ENCODE measurements around the gene VDAC1. TPM values are rescaled to one million over a fixed set of nuclear protein-coding genes. Genes with fewer than 3 reads are reported as not detected.

VDAC1 gene
- total and polyA plus RNA-seq, 2 donors from 2014 or later, result 148 to 285 TPM

DNA sequence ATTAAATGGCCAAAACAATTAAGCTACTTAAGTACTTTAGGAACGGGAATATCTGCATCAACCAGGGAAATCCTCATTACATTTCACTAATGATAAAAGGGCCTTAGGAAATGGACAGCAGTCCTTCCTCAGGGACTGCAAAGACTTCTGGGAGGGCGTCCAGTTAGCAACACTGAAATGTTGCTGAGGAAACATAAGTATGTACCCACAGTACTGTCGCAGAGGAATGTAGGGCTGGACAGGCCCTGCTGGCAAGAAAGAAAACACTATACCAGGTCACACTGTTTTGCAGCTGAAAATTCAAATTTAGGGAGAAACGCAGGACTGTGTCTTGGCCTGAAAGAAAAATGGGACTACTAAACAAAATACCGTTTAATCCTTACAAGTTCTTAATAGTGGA is 37.7 kb downstream of the VDAC1 start:
- intact Hi-C loops (cut with DNase I), result no loop called here
- Histone ChIP-seq H3K4me3 (ENCODE audit: low read length in 3 of 3) (peak overlapping the region in 2 of 3 donors; percentile 94 to 98), H3K4me1 (ENCODE audit: control insufficient read depth in 2 of 3, insufficient read depth in 2 of 3, low read depth in 1 of 3, low read length in 3 of 3) (peaks cover 0 to 22% (median 7%) of the 10 kb centered on the region in 3 donors), H3K9me3 (ENCODE audit: control insufficient read depth in 2 of 3, insufficient read depth in 1 of 3, low read length in 3 of 3) (no peaks in the 10 kb centered on the region), H3K36me3 (ENCODE audit: control insufficient read depth in 2 of 3, insufficient read depth in 3 of 3, low read length in 3 of 3) (peaks cover 0 to 4% (median 0%) of the 10 kb centered on the region in 3 donors), H3K9ac (ENCODE audit: low read length in 3 of 3) (peak overlapping the region in 1 of 3 donors; percentile 93), H3K27ac (ENCODE audit: low read depth in 2 of 2, low read length in 2 of 2) (peak overlapping the region; percentile 87 to 98), H3K27me3 (ENCODE audit: control insufficient read depth, insufficient read depth, low read length) (no peaks in the 10 kb centered on the region)
- TF ChIP-seq, protein P1, sequence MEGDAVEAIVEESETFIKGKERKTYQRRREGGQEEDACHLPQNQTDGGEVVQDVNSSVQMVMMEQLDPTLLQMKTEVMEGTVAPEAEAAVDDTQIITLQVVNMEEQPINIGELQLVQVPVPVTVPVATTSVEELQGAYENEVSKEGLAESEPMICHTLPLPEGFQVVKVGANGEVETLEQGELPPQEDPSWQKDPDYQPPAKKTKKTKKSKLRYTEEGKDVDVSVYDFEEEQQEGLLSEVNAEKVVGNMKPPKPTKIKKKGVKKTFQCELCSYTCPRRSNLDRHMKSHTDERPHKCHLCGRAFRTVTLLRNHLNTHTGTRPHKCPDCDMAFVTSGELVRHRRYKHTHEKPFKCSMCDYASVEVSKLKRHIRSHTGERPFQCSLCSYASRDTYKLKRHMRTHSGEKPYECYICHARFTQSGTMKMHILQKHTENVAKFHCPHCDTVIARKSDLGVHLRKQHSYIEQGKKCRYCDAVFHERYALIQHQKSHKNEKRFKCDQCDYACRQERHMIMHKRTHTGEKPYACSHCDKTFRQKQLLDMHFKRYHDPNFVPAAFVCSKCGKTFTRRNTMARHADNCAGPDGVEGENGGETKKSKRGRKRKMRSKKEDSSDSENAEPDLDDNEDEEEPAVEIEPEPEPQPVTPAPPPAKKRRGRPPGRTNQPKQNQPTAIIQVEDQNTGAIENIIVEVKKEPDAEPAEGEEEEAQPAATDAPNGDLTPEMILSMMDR (IDR thresholded peaks at IDR 0.05; ENCODE audit: borderline replicate concordance, extremely low read depth, insufficient read depth), result no peak
- no peak for DNase-seq
- FAIRE-seq, result no peak

DNA sequence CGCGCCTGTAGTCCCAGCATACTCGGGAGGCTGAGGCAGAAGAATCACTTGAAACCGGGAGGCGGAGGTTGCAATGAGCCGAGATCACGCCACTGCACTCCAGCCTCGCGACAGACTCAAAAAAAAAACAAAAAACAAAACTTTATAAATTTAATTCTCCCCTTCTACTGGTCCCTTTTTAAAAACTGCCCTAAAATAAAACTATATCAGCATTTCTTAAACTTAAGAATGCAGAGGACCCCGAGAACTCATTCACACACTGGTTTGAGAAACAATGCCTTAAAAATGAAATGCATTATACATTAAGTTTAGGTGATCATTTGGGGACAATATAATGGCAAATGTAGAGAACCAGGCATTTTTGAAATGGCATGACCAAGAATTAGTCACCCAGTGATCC is 38.7 kb downstream of the VDAC1 start:
- H3K27me3 ChIP-seq (ENCODE audit: control insufficient read depth, insufficient read depth, low read length), result no peaks in the 10 kb centered on the region
- no peak overlapping the region for H3K9ac ChIP-seq (ENCODE audit: low read length in 3 of 3)
- FAIRE-seq, result no peak
- TF ChIP-seq, protein P1 (IDR thresholded peaks at IDR 0.05; ENCODE audit: borderline replicate concordance, extremely low read depth, insufficient read depth), result no peak
- no peaks in the 10 kb centered on the region for H3K36me3 ChIP-seq (ENCODE audit: control insufficient read depth in 2 of 3, insufficient read depth in 3 of 3, low read length in 3 of 3)
- intact Hi-C loops (cut with DNase I), result no loop called here
- no peak overlapping the region for H3K27ac ChIP-seq (ENCODE audit: low read depth in 2 of 2, low read length in 2 of 2)
- H3K4me3 ChIP-seq (ENCODE audit: low read length in 3 of 3), result no peak overlapping the region
- DNase-seq, result no peak
- no peaks in the 10 kb centered on the region for H3K9me3 ChIP-seq (ENCODE audit: control insufficient read depth in 2 of 3, insufficient read depth in 1 of 3, low read length in 3 of 3)
- peaks cover 0 to 22% (median 7%) of the 10 kb centered on the region in 3 donors for H3K4me1 ChIP-seq (ENCODE audit: control insufficient read depth in 2 of 3, insufficient read depth in 2 of 3, low read depth in 1 of 3, low read length in 3 of 3)

DNA sequence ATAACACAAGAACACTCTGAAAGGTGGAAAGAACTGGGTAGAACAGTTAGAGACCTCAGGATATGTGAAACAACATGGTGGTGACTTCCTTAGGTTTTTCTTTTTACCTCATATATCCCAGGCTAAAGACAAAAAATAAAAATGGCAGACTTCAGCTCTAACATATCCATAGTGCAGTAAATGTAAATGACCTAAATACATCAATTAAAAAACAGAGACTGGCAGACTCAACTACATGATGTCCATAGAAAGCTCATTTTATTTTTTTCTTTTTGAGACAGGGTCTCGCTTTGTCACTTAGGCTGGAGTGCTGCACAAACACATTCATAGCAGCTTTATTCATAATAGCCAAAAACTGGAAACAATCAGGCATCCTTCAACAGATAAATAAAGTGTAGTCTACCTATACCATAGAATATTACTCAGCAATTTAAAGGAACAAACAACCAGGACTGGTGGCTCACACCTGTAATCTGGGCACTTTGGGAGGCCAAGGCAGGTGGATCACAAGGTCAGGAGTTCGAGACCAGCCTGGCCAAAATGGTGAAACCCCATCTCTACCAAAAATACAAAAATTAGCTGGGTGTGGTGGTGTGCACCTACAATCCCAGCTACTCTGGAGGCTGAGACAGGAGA is 41.2 kb downstream of the VDAC1 start:
- H3K9ac ChIP-seq (ENCODE audit: low read length in 3 of 3), result no peak overlapping the region
- TF ChIP-seq, protein P1 (IDR thresholded peaks at IDR 0.05; ENCODE audit: borderline replicate concordance, extremely low read depth, insufficient read depth), result no peak
- H3K4me1 ChIP-seq (ENCODE audit: control insufficient read depth in 2 of 3, insufficient read depth in 2 of 3, low read depth in 1 of 3, low read length in 3 of 3), result peaks cover 0 to 18% (median 4%) of the 10 kb centered on the region in 3 donors
- H3K9me3 ChIP-seq (ENCODE audit: control insufficient read depth in 2 of 3, insufficient read depth in 1 of 3, low read length in 3 of 3), result no peaks in the 10 kb centered on the region
- intact Hi-C loops (cut with DNase I), result no loop called here
- H3K27ac ChIP-seq (ENCODE audit: low read depth in 2 of 2, low read length in 2 of 2), result no peak overlapping the region
- DNase-seq, result no peak
- FAIRE-seq, result no peak
- H3K36me3 ChIP-seq (ENCODE audit: control insufficient read depth in 2 of 3, insufficient read depth in 3 of 3, low read length in 3 of 3), result no peaks in the 10 kb centered on the region
- H3K4me3 ChIP-seq (ENCODE audit: low read length in 3 of 3), result no peak overlapping the region
- no peaks in the 10 kb centered on the region for H3K27me3 ChIP-seq (ENCODE audit: control insufficient read depth, insufficient read depth, low read length)
